Measurements from ENCODE around the gene PIK3AP1. TPM values are rescaled to one million over a fixed set of nuclear protein-coding genes. Genes with fewer than 3 reads are reported as not detected.

Gene PIK3AP1
- total RNA-seq, 1 experiment from 2014 or later, result 1.6 TPM

DNA sequence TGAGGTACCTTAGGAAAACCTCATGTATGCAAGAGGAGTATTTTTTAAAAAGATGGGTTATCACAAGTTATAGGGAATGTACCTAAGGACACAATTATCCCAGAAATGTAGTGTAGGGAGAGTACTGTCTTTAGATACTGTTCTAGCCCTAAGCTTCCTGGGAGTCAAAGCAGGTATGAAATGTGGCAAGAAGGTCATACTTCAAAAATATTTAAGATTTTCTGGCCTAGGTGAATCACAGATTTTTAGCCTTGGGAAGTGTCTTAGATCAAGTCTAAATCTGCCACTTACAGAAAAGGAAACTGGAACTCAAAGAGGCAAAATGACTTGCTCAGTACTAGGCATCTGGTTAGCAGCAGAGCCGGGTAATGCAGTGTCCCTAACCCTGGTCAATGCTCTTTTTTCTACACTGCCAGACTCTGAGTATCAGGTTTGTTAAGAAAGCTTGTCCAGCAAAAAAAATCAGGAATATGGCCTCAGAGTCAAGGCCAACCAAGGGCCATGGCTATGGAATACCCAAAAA is 13.9 kb downstream of the PIK3AP1 start:
- Histone ChIP-seq H3K4me3 (ENCODE audit: low read depth, low read length) (no peak overlapping the region), H3K4me1 (peaks cover 10% of the 10 kb centered on the region), H3K27me3 (replicated peaks; ENCODE audit: control insufficient read depth, insufficient read depth, low read length) (no peaks in the 10 kb centered on the region), H3K9me3 (no peaks in the 10 kb centered on the region), H3K36me3 (ENCODE audit: control insufficient read depth, insufficient read depth, low read length) (no peaks in the 10 kb centered on the region)
- Mint-ChIP-seq H3K4me3 (ENCODE audit: unreplicated experiment) (no peak overlapping the region), H3K9me3 (ENCODE audit: unreplicated experiment) (no peaks in the 10 kb centered on the region), H3K27ac (ENCODE audit: unreplicated experiment) (no peak overlapping the region), H3K36me3 (ENCODE audit: insufficient read depth, unreplicated experiment) (no peaks in the 10 kb centered on the region), H3K27me3 (ENCODE audit: insufficient read depth, unreplicated experiment) (no peaks in the 10 kb centered on the region), H3K4me1 (ENCODE audit: low read depth, unreplicated experiment) (no peaks in the 10 kb centered on the region)
- BruUV-seq (replicated peaks), result no TSS peak
- ChIA-PET POLR2A (no interaction called here), CTCF (no interaction called here)
- DNase-seq, result no peak
- intact Hi-C loops (cut with micrococcal nuclease; ENCODE audit: unreplicated experiment), result no loop called here
- TF ChIP-seq, protein P1, sequence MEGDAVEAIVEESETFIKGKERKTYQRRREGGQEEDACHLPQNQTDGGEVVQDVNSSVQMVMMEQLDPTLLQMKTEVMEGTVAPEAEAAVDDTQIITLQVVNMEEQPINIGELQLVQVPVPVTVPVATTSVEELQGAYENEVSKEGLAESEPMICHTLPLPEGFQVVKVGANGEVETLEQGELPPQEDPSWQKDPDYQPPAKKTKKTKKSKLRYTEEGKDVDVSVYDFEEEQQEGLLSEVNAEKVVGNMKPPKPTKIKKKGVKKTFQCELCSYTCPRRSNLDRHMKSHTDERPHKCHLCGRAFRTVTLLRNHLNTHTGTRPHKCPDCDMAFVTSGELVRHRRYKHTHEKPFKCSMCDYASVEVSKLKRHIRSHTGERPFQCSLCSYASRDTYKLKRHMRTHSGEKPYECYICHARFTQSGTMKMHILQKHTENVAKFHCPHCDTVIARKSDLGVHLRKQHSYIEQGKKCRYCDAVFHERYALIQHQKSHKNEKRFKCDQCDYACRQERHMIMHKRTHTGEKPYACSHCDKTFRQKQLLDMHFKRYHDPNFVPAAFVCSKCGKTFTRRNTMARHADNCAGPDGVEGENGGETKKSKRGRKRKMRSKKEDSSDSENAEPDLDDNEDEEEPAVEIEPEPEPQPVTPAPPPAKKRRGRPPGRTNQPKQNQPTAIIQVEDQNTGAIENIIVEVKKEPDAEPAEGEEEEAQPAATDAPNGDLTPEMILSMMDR (IDR thresholded peaks at IDR 0.05; ENCODE audit: insufficient read depth in 1 of 2, low read depth in 1 of 2, low read length in 1 of 2, severe bottlenecking in 1 of 2, unreplicated experiment in 1 of 2), result no peak

DNA sequence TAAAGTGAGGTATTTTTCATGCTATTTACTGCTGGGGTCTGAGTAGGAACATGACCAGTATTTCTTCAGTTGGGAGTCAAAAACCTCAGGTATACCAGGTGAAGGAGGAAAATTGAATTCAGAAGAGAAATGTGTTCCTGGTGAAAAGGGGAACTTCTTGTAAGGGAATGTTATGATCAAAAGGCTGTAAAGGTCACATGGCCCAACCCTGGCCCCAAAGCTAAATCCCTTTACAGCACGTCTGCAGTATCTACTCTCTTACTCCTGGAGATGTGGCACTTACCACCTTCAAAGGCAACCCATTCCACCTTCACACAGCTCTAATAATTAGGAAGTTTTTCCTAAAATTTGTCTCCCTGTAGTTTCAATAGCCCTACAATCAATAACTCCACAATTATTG is 15.2 kb downstream of the PIK3AP1 start:
- H3K27me3 Mint-ChIP-seq (ENCODE audit: insufficient read depth, unreplicated experiment), result no peaks in the 10 kb centered on the region
- H3K4me3 Mint-ChIP-seq (ENCODE audit: unreplicated experiment), result no peak overlapping the region

DNA sequence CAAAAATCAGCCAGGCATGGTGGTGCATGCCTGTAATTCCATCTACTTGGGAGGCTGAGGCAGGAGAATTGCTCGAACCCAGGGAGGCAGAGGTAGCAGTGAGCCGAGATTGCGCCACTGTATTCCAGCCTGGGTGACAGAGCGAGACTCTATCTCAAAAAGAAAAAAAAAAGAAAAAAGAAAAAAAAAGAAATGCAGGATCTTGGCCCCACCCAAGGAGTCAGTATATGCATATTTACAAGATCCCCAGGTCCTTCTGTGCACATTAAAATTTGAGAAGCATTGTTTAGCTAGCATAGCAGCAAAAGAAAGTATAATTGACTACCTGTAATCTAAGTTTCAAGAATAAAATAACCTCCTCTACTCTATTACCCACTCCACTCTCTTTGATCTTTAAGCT is 15.8 kb downstream of the PIK3AP1 start:
- H3K9me3 ChIP-seq, result no peaks in the 10 kb centered on the region
- no peak overlapping the region for H3K27ac Mint-ChIP-seq (ENCODE audit: unreplicated experiment)
- H3K36me3 ChIP-seq (ENCODE audit: control insufficient read depth, insufficient read depth, low read length), result no peaks in the 10 kb centered on the region
- POLR2A ChIA-PET, result no interaction called here
- no peak overlapping the region for H3K4me3 Mint-ChIP-seq (ENCODE audit: unreplicated experiment)
- TF ChIP-seq, protein P1 (IDR thresholded peaks at IDR 0.05; ENCODE audit: insufficient read depth in 1 of 2, low read depth in 1 of 2, low read length in 1 of 2, severe bottlenecking in 1 of 2, unreplicated experiment in 1 of 2), result no peak
- no peaks in the 10 kb centered on the region for H3K27me3 ChIP-seq (replicated peaks; ENCODE audit: control insufficient read depth, insufficient read depth, low read length)
- no peaks in the 10 kb centered on the region for H3K4me1 Mint-ChIP-seq (ENCODE audit: low read depth, unreplicated experiment)
- H3K36me3 Mint-ChIP-seq (ENCODE audit: insufficient read depth, unreplicated experiment), result no peaks in the 10 kb centered on the region
- CTCF ChIA-PET, result interaction anchor here (0.9 kb wide), 1 partner anchor 64 kb away, joined by 5 read pairs; no protein-coding TSS in a partner anchor
- intact Hi-C loops (cut with micrococcal nuclease; ENCODE audit: unreplicated experiment), result no loop called here
- no TSS peak for BruUV-seq (replicated peaks)
- no peak for DNase-seq
- no peaks in the 10 kb centered on the region for H3K27me3 Mint-ChIP-seq (ENCODE audit: insufficient read depth, unreplicated experiment)
- H3K4me3 ChIP-seq (ENCODE audit: low read depth, low read length), result no peak overlapping the region
- 0 out of 2 replicates have a peak, but pooled peaks cover 4% of the 10 kb centered on the region for H3K4me1 ChIP-seq
- H3K9me3 Mint-ChIP-seq (ENCODE audit: unreplicated experiment), result no peaks in the 10 kb centered on the region

More for the DNA sequence above, 15.2 kb downstream of the PIK3AP1 start:
- Mint-ChIP-seq H3K4me1 (ENCODE audit: low read depth, unreplicated experiment) (no peaks in the 10 kb centered on the region), H3K27ac (ENCODE audit: unreplicated experiment) (no peak overlapping the region), H3K36me3 (ENCODE audit: insufficient read depth, unreplicated experiment) (no peaks in the 10 kb centered on the region), H3K9me3 (ENCODE audit: unreplicated experiment) (no peaks in the 10 kb centered on the region)
- TF ChIP-seq, protein P1 (IDR thresholded peaks at IDR 0.05; ENCODE audit: insufficient read depth in 1 of 2, low read depth in 1 of 2, low read length in 1 of 2, severe bottlenecking in 1 of 2, unreplicated experiment in 1 of 2), result no peak
- ChIA-PET CTCF (interaction anchor here (0.6 to 0.9 kb wide), 2 partner anchors 59 to 64 kb away, joined by 4 to 5 read pairs; no protein-coding TSS in a partner anchor), POLR2A (interaction anchor here (0.6 kb wide), 1 partner anchor 706 kb away, joined by 9 read pairs; no protein-coding TSS in a partner anchor)
- Histone ChIP-seq H3K4me1 (0 out of 2 replicates have a peak, but pooled peaks cover 4% of the 10 kb centered on the region), H3K9me3 (no peaks in the 10 kb centered on the region), H3K27me3 (replicated peaks; ENCODE audit: control insufficient read depth, insufficient read depth, low read length) (no peaks in the 10 kb centered on the region), H3K4me3 (ENCODE audit: low read depth, low read length) (no peak overlapping the region), H3K36me3 (ENCODE audit: control insufficient read depth, insufficient read depth, low read length) (no peaks in the 10 kb centered on the region)
- intact Hi-C loops (cut with micrococcal nuclease; ENCODE audit: unreplicated experiment), result no loop called here
- no peak for DNase-seq
- no TSS peak for BruUV-seq (replicated peaks)

Data from Caco-2 (cell line).